MM.1S (cell line): Measurements from ENCODE around the gene FOXN3.

Experiments
- DNase-seq: peaks from one replicate; pipeline ENCODE4 v3.0.0-alpha.2; 2015
- H2AFZ ChIP-seq: fragments of 300-600 bp; sonication (generic); 2 replicates; pipeline ENCODE4 v1.6.0; 2016; ENCODE audit warnings: antibody characterized with exemption, low read length
- H3F3A ChIP-seq: fragments of 300-600 bp; sonication (generic); 2 replicates; pipeline ENCODE4 v1.6.1; 2016; ENCODE audit warnings: mild to moderate bottlenecking, antibody characterized with exemption, low read length, moderate library complexity, mixed read lengths; ENCODE audit not compliant: insufficient read depth
- H3K27ac ChIP-seq: fragments of 300-600 bp; sonication (generic); 2 replicates; pipeline ENCODE4 v1.5.1; 2016; ENCODE audit warnings: mild to moderate bottlenecking, low read length
- H3K27me3 ChIP-seq: fragments of 300-600 bp; sonication (generic); replicated peaks from 2 replicates; pipeline ENCODE4 v1.6.0; 2016; ENCODE audit warnings: low read length; ENCODE audit not compliant: insufficient read depth
- H3K36me3 ChIP-seq: fragments of 300-600 bp; sonication (generic); replicated peaks from 2 replicates; pipeline ENCODE4 v1.6.1; 2016; ENCODE audit warnings: mild to moderate bottlenecking, low read length, mixed read lengths; ENCODE audit not compliant: insufficient read depth
- H3K4me1 ChIP-seq: fragments of 300-600 bp; sonication (generic); 2 replicates; pipeline ENCODE4 v1.6.1; 2016; ENCODE audit warnings: low read length, mixed read lengths
- H3K4me2 ChIP-seq: fragments of 300-600 bp; sonication (generic); 2 replicates; pipeline ENCODE4 v1.6.0; 2016; ENCODE audit warnings: low read depth, low read length
- H3K4me3 ChIP-seq: fragments of 300-600 bp; sonication (generic); 2 replicates; pipeline ENCODE4 v1.5.1; 2016; ENCODE audit warnings: low read length, mixed read lengths
- H3K79me2 ChIP-seq: fragments of 300-600 bp; sonication (generic); 2 replicates; pipeline ENCODE4 v1.6.1; 2016; ENCODE audit warnings: mixed run types, low read length, mixed read lengths
- H3K9ac ChIP-seq: fragments of 300-600 bp; sonication (generic); 2 replicates; pipeline ENCODE4 v1.6.1; 2016; ENCODE audit warnings: low read length, mixed read lengths
- H3K9me2 ChIP-seq: fragments of 300-600 bp; sonication (generic); replicated peaks from 2 replicates; pipeline ENCODE4 v1.6.1; 2016; ENCODE audit warnings: mild to moderate bottlenecking, low read length, mixed read lengths; ENCODE audit not compliant: insufficient read depth
- H3K9me3 ChIP-seq: fragments of 300-600 bp; sonication (generic); replicated peaks from 2 replicates; pipeline ENCODE4 v1.6.1; 2016; ENCODE audit warnings: mild to moderate bottlenecking, low read length, mixed read lengths; ENCODE audit not compliant: insufficient read depth
- H4K20me1 ChIP-seq: fragments of 300-600 bp; sonication (generic); 2 replicates; pipeline ENCODE4 v1.6.1; 2016; ENCODE audit warnings: mild to moderate bottlenecking, low read length, moderate library complexity, mixed read lengths; ENCODE audit not compliant: insufficient read depth
- EZH2 ChIP-seq: fragments of 300-600 bp; sonication (generic); optimal IDR thresholded peaks from 2 replicates; pipeline ENCODE3; 2017; ENCODE audit warnings: low read depth, mild to moderate bottlenecking, antibody characterized with exemption, low read length, mixed read lengths
- EZH2phosphoT487 ChIP-seq: fragments of 300-600 bp; sonication (generic); IDR thresholded peaks from 2 replicates; pipeline ENCODE4 v1.6.1; 2018; ENCODE audit warnings: antibody characterized with exemption, low read length
- TF ChIP-seq, protein P1 (sequence below): fragments of 300-600 bp; sonication (generic); IDR thresholded peaks from 2 replicates; pipeline ENCODE4 v1.5.1; 2016; ENCODE audit warnings: antibody characterized with exemption, low read length, mixed read lengths

The FOXN3 gene

GRCh38 chr14:89356927-89357326 is 60.1 kb downstream of the FOXN3 start:
- H3K79me2 ChIP-seq, result peaks cover 29% of the 10 kb centered on the region
- no peak overlapping the region for H3K27ac ChIP-seq

GRCh38 chr14:89356496-89356895 is 60.5 kb downstream of the FOXN3 start:
- no peaks in the 10 kb centered on the region for H3F3A ChIP-seq
- no peak overlapping the region for H3K9ac ChIP-seq
- H3K4me1 ChIP-seq, result no peaks in the 10 kb centered on the region
- H4K20me1 ChIP-seq, result no peaks in the 10 kb centered on the region
- no peak overlapping the region for H2AFZ ChIP-seq
- no peaks in the 10 kb centered on the region for H3K9me3 ChIP-seq
- TF ChIP-seq, protein P1, sequence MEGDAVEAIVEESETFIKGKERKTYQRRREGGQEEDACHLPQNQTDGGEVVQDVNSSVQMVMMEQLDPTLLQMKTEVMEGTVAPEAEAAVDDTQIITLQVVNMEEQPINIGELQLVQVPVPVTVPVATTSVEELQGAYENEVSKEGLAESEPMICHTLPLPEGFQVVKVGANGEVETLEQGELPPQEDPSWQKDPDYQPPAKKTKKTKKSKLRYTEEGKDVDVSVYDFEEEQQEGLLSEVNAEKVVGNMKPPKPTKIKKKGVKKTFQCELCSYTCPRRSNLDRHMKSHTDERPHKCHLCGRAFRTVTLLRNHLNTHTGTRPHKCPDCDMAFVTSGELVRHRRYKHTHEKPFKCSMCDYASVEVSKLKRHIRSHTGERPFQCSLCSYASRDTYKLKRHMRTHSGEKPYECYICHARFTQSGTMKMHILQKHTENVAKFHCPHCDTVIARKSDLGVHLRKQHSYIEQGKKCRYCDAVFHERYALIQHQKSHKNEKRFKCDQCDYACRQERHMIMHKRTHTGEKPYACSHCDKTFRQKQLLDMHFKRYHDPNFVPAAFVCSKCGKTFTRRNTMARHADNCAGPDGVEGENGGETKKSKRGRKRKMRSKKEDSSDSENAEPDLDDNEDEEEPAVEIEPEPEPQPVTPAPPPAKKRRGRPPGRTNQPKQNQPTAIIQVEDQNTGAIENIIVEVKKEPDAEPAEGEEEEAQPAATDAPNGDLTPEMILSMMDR, result no peak
- TF ChIP-seq EZH2phosphoT487, result no peak
- TF ChIP-seq EZH2, result no peak
- H3K27ac ChIP-seq, result no peak overlapping the region
- H3K27me3 ChIP-seq, result no peaks in the 10 kb centered on the region
- no peak overlapping the region for H3K4me2 ChIP-seq
- H3K4me3 ChIP-seq, result no peak overlapping the region
- no peaks in the 10 kb centered on the region for H3K36me3 ChIP-seq
- no peak for DNase-seq
- H3K9me2 ChIP-seq, result no peaks in the 10 kb centered on the region
- H3K79me2 ChIP-seq, result peaks cover 34% of the 10 kb centered on the region

More at GRCh38 chr14:89356927-89357326, 60.1 kb downstream of the FOXN3 start:
- Histone ChIP-seq H3K4me1 (no peaks in the 10 kb centered on the region), H3K9ac (no peak overlapping the region), H3K4me2 (no peak overlapping the region), H3K4me3 (no peak overlapping the region), H3F3A (no peaks in the 10 kb centered on the region), H3K27me3 (no peaks in the 10 kb centered on the region), H3K9me3 (no peaks in the 10 kb centered on the region), H2AFZ (no peak overlapping the region), H4K20me1 (no peaks in the 10 kb centered on the region), H3K9me2 (no peaks in the 10 kb centered on the region), H3K36me3 (no peaks in the 10 kb centered on the region)
- TF ChIP-seq EZH2, result no peak
- TF ChIP-seq EZH2phosphoT487, result no peak
- TF ChIP-seq, protein P1, result no peak
- DNase-seq, result no peak

DNA sequence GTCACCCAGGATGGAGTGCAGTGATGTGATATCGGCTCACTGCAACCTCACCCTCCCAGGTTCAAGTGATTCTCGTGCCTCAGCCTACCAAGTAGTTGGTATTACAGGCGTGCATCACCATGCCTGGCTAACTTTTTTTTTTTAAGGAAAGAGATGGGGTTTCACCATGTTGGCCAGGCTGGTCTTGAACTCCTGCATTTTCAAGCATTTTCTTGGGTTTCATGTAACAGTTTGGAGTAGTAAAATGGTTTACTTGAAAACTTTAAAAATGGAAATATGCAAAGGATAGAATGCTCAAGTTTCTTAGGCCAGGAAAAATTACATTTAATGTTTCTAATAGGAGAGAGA is 63.3 kb downstream of the FOXN3 start:
- DNase-seq, result no peak
- TF ChIP-seq, protein P1, result no peak
- no peak for TF ChIP-seq EZH2
- TF ChIP-seq EZH2phosphoT487, result no peak
- Histone ChIP-seq H3F3A (no peaks in the 10 kb centered on the region), H3K79me2 (peaks cover 39% of the 10 kb centered on the region), H3K9me3 (no peaks in the 10 kb centered on the region), H3K4me3 (no peak overlapping the region), H4K20me1 (no peaks in the 10 kb centered on the region), H3K27me3 (no peaks in the 10 kb centered on the region), H2AFZ (no peak overlapping the region), H3K9ac (no peak overlapping the region), H3K9me2 (no peaks in the 10 kb centered on the region), H3K36me3 (no peaks in the 10 kb centered on the region), H3K4me1 (no peaks in the 10 kb centered on the region), H3K4me2 (no peak overlapping the region), H3K27ac (no peak overlapping the region)
